Large intestine (tissue), 3 donors: ENCODE data around the gene FCGR2B. TPM values are rescaled to one million over a fixed set of nuclear protein-coding genes. Genes with fewer than 3 reads are reported as not detected.
"Not testable (repeated sequence)": the region's sequence is repeated elsewhere in the genome, so short reads cannot be mapped to it uniquely, and the experiment has no call there.

Experiments
- DNase-seq, 2 donors: peaks; one replicate each; pipeline versions ENCODE4 v3.0.0 to v3.0.0-alpha.2; 2013
- H3K27ac ChIP-seq: one replicate; pipeline ENCODE4 v1.5.1; 2013; ENCODE audit warnings: low read length
- H3K27me3 ChIP-seq: 2 replicates; pipeline ENCODE4 v1.6.1; 2013; ENCODE audit warnings: low read length; ENCODE audit not compliant: control insufficient read depth, insufficient read depth
- H3K36me3 ChIP-seq: 2 replicates; pipeline ENCODE4 v1.6.1; 2013; ENCODE audit warnings: low read length; ENCODE audit not compliant: control insufficient read depth, insufficient read depth
- H3K4me1 ChIP-seq: one replicate; pipeline ENCODE4 v1.6.1; 2013; ENCODE audit warnings: low read length; ENCODE audit not compliant: control insufficient read depth, insufficient read depth
- H3K4me3 ChIP-seq: one replicate; pipeline ENCODE4 v1.5.1; 2013; ENCODE audit warnings: low read length
- H3K9me3 ChIP-seq: one replicate; pipeline ENCODE4 v1.6.1; 2013; ENCODE audit warnings: mild to moderate bottlenecking, low read depth, low read length, moderate library complexity; ENCODE audit not compliant: control insufficient read depth
- WGBS: methylation state at CpG from one replicate; pipeline ENCODE4 v1.1.5; 2013; ENCODE audit warnings: low lambda C conversion rate; ENCODE audit not compliant: insufficient coverage; 5-methylcytosine and 5-hydroxymethylcytosine counted together
- polyA plus RNA-seq: library from polyadenylated mRNA; unstranded; fragments of 120-200 nt; gene quantifications from one replicate; pipeline ENCODE4 v1.2.1, GENCODE V29; 2013

The FCGR2B gene
- polyA plus RNA-seq, 1 donor: 0.06 TPM

DNA sequence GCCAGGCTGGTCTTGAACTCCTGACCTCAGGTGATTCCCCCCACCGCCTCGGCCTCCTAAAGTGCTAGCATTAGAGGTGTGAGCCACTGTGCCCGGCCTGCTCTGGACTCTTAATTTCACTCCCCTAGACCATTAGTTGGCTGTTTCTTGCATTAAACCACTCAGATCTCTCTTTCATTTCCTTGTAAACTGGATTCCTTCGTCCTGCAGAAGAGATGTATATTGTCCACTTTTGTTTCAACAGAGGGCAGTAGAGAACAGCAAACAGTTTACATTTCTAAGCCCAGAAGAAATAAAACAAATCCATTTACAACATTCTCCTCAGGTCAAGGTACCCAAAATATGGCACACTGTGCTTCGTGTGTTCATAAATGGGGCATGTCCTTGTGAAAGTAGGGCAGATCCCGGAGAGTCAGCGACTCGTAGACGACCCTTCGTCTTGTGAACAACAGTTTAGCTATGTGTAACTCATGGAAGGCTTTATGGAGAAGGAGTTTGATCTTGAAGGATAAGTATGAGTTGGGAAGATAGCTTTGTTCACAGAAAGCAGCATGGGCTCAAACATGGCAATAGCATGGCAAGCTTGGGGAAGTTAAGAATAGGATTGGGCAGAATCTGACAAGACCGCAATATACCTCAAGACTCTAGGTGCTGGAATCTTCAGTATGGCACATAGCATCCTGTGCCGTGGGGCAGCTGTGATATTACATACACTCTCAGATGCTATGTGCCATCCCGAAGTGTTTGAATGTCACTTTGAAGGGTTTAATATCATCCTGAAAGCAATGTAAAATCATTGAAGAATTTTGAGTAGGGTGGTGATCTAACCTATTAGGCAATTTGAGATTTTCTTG, 15.2 kb upstream of the FCGR2B start:
- not testable (repeated sequence) for H3K9me3 ChIP-seq, H3K4me3 ChIP-seq, H3K27me3 ChIP-seq, H3K36me3 ChIP-seq, H3K4me1 ChIP-seq, H3K27ac ChIP-seq
- WGBS: 0% methylated on average over 1 of the region's 13 CpGs
- DNase-seq: peak in 1 of 2 donors; percentile 27

DNA sequence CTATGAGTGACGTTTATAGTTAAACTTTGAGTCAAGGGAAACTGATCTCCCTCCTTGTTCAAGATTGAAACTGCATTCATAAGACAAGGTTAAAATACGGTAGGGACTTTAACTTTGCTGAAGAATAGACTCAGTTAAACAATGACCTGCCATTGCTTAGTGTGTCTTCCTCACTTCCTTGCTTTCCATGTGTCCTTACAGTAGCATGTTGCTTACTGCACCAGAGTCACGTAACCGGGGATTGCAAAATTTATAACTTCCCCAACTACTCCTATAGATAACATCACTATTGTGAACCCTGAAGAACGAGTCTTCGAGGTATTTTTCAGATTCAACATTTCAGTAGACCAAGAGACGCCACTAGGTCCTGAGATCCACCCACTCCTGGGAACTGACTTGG, 9.4 kb upstream of the FCGR2B start:
- H3K27me3 ChIP-seq, H3K4me1 ChIP-seq, H3K9me3 ChIP-seq, H3K4me3 ChIP-seq, H3K36me3 ChIP-seq, DNase-seq, H3K27ac ChIP-seq: not testable (repeated sequence)
- no CpG with 5 or more reads among the region's 7 CpGs for WGBS

DNA sequence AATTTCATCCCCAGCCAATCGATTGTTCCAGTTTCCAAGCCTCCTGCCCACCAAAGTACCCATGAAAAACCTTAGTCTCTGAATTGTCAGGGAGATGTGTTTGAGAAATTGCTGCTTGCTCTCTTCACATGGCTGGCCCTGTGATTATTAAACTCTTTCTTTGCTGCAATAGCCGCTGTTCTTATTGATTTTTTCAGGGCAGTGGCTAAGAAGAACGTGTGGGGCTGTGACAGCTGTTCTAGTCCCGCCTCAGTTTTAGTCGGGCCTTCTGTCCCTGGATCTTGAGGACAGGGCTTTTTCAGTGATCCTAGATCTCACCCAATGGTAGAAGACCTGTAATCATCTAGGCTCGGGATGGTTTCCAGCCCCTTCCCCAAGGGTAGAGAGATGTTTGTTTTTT, 9.0 kb upstream of the FCGR2B start:
- H3K36me3 ChIP-seq, H3K4me3 ChIP-seq, H3K4me1 ChIP-seq, H3K9me3 ChIP-seq, DNase-seq, H3K27ac ChIP-seq, H3K27me3 ChIP-seq: not testable (repeated sequence)
- no CpG with 5 or more reads among the region's 6 CpGs for WGBS

DNA sequence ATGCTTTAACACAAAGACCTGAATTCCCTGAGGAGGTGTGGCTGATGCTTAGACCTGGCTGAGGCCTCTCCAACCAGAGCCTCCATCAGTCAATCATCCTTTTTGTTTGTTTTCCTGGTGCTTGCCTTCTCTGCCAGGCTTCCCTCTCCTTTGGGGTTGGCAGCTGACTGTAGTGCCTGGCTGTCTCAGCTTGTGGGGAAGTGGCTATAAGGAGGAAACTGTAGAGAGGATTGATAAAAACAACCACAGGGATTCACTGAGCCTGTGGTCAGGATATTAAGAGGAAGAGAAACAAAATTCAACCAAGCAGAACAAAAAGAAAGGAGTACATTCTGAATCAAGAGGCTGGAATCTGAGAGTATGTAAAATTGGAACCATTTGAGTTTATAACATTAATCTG, 4.4 kb upstream of the FCGR2B start:
- not testable (repeated sequence) for H3K4me3 ChIP-seq, H3K27ac ChIP-seq, H3K9me3 ChIP-seq, H3K27me3 ChIP-seq, H3K36me3 ChIP-seq, DNase-seq, H3K4me1 ChIP-seq

DNA sequence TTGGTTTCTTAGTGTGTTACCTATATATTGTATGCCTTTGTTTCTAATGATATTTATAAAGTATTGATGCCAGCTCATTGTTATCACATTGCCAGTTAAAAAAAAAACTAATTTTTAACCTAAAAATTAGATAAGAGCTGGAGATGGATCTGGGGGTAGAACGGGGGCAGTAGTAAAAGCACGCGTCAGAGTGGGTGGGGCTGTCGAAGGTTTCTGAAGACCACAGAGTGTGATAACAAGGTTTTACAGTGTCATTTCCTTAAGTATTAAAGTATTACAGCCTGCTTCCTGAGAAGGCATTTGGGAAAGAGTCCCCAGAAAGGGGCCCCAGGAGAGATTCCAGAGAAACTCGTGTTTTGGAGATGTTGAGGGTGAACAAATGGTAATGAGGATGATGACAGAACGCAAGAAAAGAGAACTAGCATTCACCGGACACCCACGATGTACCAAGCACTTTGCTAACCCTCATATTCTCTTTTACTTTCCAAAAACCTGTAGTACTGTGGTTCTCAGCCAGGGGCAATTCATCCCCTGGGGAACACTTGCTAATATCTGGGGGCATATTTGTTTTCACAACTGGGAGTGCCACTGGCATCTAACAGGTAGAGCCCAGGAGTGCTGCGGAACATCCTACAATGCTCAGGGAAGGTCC, 1.2 kb upstream of the FCGR2B start:
- not testable (repeated sequence) for H3K9me3 ChIP-seq, H3K27me3 ChIP-seq, H3K36me3 ChIP-seq, H3K27ac ChIP-seq, H3K4me1 ChIP-seq, DNase-seq, H3K4me3 ChIP-seq
- no CpG with 5 or more reads among the region's 9 CpGs for WGBS

DNA sequence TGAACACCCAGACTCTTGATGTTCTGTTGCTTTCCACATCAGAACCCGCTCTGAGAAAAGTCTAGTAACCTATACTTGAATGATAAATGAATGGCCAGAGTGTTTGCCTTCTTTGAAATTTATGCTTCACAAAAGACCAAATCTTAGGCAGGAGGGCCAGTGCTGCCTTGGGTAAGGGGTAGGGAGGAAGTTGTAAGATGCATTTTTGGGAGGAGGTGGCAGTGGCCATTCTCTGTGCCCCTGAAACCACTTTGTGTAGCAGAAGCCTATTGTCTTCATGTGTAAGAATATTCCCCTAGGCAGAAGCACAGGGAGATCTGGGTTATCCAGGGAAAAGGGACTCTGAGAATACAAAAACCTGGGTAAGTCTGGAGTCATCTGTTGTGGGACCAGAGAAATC, 626 bp downstream of the FCGR2B start:
- H3K4me1 ChIP-seq, H3K36me3 ChIP-seq, H3K9me3 ChIP-seq, DNase-seq, H3K27ac ChIP-seq, H3K4me3 ChIP-seq, H3K27me3 ChIP-seq: not testable (repeated sequence)
- no CpG with 5 or more reads among the region's 1 CpG for WGBS

DNA sequence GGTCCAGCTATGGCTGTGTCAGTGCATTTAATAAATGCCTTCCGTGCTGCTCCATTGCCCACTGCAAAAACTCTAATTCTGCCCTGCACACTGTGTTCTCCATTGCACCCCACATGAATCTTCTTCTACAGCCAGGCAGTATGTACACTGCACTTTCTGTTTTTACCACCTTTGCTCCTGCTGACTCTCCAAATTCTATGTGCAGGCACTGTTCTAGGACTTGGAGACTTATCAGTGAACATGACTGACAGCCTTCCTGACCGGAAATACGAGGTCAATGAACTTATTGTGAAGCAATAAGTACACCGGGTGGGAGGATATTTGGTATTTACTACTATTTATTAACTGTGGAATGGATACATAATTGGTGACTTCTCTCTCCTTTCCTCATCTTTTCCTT, 1.7 kb downstream of the FCGR2B start:
- not testable (repeated sequence) for DNase-seq, H3K4me1 ChIP-seq, H3K27ac ChIP-seq, H3K9me3 ChIP-seq, H3K36me3 ChIP-seq, H3K27me3 ChIP-seq, H3K4me3 ChIP-seq
- WGBS: no CpG with 5 or more reads among the region's 4 CpGs

DNA sequence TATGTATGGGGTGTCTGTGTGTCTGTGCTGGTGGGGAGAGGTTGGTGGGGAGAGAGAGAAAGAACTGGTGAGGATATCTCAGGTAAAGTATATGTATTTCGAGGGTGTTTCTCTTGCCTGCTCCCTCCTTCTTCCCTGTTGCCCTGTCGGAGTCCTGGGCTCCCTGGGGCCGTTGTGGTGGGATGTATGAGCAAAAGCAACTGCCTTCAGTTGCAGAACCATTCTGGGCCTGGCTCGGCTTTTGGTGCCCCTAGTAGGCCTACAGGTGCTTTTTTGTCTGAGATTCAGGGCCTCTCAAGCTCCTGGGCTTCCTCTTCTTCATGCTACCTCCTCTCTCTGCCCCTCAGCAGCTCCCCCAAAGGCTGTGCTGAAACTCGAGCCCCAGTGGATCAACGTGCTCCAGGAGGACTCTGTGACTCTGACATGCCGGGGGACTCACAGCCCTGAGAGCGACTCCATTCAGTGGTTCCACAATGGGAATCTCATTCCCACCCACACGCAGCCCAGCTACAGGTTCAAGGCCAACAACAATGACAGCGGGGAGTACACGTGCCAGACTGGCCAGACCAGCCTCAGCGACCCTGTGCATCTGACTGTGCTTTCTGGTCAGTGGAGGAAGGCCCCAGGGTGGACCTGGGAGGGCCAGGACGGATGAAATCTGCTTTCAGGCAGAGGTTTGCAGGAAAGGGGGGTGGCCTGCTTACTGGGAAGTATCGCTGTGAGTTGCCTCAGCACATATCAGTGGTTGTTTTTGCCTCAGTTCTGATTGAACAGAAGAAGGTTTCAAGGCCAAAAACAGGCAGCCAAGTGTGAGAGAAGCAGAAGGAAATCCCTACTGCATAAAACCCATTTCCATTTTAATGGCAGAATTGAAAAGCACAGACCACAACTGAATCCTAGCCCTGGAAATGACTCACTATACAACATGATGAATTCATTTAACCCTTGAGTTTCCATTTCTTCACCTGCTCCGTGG, 8.4 kb downstream of the FCGR2B start:
- not testable (repeated sequence) for H3K4me3 ChIP-seq, H3K27ac ChIP-seq, H3K36me3 ChIP-seq, H3K4me1 ChIP-seq, DNase-seq, H3K27me3 ChIP-seq, H3K9me3 ChIP-seq
- WGBS: no CpG with 5 or more reads among the region's 15 CpGs

DNA sequence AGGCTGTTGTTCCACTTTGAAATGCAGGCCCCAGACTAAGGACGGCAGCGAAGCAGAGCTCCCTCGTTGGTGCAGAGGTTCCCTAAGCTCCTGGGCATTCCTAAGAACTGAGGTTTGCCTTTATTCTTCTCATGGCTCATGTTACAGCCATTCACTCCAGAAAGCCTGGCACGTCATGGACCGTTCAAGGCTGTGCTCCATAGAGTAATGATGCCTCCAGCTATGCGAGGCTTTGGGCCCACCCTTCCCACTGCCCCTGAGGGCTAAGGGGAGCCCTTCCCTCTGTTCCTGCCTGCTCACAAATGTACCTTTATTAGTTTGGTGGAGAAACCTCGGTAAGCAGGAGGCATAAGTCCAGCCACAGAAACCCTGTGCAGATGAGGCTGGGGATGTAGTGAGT, 10.5 kb downstream of the FCGR2B start:
- H3K27ac ChIP-seq, H3K27me3 ChIP-seq, H3K4me3 ChIP-seq, DNase-seq, H3K36me3 ChIP-seq, H3K9me3 ChIP-seq, H3K4me1 ChIP-seq: not testable (repeated sequence)
- no CpG with 5 or more reads among the region's 7 CpGs for WGBS

DNA sequence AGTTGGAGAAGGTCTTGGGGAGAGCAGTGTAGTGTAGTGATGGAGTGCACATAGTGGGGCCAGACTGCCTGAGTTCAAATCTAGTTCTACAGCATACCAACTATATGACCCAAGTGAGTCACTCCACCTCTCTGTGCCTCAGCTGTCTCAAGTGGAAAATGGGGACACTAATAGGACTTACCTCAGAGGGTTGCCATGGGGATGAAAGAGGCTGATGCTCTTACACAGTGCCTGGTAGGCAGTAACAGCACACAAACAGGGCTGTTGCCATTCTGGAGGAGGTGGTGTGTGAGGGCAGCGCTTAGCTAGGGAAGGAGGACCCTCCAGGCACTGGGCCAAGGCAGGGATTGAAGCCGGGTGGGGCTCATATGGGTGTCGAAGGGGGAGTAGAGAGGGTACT, 11.5 kb downstream of the FCGR2B start:
- no CpG with 5 or more reads among the region's 3 CpGs for WGBS
- H3K9me3 ChIP-seq, H3K27me3 ChIP-seq, DNase-seq, H3K4me1 ChIP-seq, H3K36me3 ChIP-seq, H3K27ac ChIP-seq, H3K4me3 ChIP-seq: not testable (repeated sequence)
